ENCODE results near the gene ERN1.

- TF ChIP-seq, protein P1, sequence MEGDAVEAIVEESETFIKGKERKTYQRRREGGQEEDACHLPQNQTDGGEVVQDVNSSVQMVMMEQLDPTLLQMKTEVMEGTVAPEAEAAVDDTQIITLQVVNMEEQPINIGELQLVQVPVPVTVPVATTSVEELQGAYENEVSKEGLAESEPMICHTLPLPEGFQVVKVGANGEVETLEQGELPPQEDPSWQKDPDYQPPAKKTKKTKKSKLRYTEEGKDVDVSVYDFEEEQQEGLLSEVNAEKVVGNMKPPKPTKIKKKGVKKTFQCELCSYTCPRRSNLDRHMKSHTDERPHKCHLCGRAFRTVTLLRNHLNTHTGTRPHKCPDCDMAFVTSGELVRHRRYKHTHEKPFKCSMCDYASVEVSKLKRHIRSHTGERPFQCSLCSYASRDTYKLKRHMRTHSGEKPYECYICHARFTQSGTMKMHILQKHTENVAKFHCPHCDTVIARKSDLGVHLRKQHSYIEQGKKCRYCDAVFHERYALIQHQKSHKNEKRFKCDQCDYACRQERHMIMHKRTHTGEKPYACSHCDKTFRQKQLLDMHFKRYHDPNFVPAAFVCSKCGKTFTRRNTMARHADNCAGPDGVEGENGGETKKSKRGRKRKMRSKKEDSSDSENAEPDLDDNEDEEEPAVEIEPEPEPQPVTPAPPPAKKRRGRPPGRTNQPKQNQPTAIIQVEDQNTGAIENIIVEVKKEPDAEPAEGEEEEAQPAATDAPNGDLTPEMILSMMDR (IDR thresholded peaks at IDR 0.05; ENCODE audit: poor library complexity), result no peak
- TF ChIP-seq EZH2 (IDR thresholded peaks at IDR 0.05; ENCODE audit: borderline replicate concordance), result no peak
Observed at GRCh38 chr17:64001091-64001579, 128.8 kb downstream of the ERN1 start.
